ENCODE results near the gene DGLUCY.
"Not testable (repeated sequence)": the region's sequence is repeated elsewhere in the genome, so short reads cannot be mapped to it uniquely, and the experiment has no call there.

Gene DGLUCY

DNA sequence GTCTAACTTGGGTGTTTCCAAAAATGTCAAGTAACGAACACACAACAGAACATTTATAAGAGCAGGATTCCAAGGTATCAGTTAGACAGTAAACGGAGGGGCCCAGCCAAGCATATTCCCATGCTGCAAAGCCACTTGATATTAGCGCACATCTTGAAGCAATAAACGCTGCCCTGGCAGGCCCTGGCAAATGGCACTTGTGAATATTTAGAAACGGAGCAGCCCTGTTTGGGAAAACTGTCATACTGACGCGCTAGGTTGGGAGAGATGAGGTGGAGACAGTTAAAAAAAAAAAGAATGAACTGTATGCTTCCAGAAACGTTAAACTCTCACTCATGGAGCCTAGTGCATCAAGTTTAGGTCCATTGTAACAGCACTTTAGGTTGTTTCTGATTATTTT is 9.3 kb downstream of the DGLUCY start:
- no peak overlapping the region for H3K9ac ChIP-seq (ENCODE audit: low read length)
- peaks cover 3% of the 10 kb centered on the region; the same call in 1 of the 2 replicates for H3K36me3 ChIP-seq (ENCODE audit: control insufficient read depth, insufficient read depth, low read length)
- H3K9me3 ChIP-seq (ENCODE audit: control insufficient read depth, insufficient read depth, low read depth, low read length), result peaks cover 5% of the 10 kb centered on the region; the same call in 1 of the 2 replicates
- peaks cover 6% of the 10 kb centered on the region; the same call in 1 of the 2 replicates for H3K4me1 ChIP-seq (ENCODE audit: control insufficient read depth, insufficient read depth, low read length)
- H3K27me3 ChIP-seq (ENCODE audit: control insufficient read depth, insufficient read depth, low read length), result no peaks in the 10 kb centered on the region
- no peak overlapping the region for H3K27ac ChIP-seq (ENCODE audit: low read depth, low read length)
- H3K4me3 ChIP-seq (ENCODE audit: low read depth, low read length), result no peak overlapping the region

DNA sequence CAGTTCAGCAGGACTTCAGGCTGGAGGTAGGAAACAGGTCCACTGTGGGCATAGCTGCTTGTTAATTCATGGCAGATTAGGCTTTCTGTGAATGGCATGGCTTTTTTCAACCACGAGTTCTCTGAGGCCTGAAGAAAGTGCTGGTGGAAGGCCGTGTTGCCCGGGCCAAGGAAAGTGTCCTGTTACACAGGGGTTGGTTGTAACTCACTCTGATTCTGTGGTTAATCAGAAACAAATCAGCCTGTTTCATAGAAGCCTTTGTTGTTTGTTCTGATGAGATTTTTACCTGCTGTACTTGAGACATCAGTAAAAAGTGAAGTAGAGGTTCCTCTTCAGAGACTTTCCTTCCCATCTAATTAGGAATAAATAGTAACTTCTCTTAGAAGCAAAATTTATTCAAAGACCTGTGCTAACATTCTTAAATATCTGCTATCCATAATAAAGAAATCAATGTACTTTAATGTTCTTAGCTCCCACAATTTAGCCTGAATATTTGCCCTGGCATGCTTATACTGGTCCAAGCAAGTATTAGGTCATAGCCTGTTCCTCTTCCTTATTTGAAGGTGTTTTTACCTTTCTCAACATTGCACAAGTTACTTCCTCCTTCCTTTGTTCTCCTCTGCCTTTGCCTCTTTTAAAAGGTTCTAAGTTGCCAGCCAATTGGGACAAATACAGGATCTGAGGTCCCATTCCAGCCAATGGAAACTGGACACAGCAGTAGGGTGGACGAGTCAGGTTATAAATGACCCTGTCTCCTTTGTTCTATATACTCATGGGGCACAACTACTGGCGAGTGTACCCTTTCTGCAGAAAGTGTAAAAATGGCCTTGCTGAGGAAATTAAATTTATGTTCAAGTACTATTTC is 10.8 kb downstream of the DGLUCY start:
- not testable (repeated sequence) for H3K9ac ChIP-seq (ENCODE audit: low read length); H3K36me3 ChIP-seq (ENCODE audit: control insufficient read depth, insufficient read depth, low read length); H3K4me1 ChIP-seq (ENCODE audit: control insufficient read depth, insufficient read depth, low read length); H3K27ac ChIP-seq (ENCODE audit: low read depth, low read length); H3K27me3 ChIP-seq (ENCODE audit: control insufficient read depth, insufficient read depth, low read length); H3K4me3 ChIP-seq (ENCODE audit: low read depth, low read length); H3K9me3 ChIP-seq (ENCODE audit: control insufficient read depth, insufficient read depth, low read depth, low read length)

GRCh38 chr14:91125271-91125660 is 11.4 kb downstream of the DGLUCY start:
- H3K27ac ChIP-seq (ENCODE audit: low read depth, low read length), result no peak overlapping the region

GRCh38 chr14:91125801-91126200 is 11.9 kb downstream of the DGLUCY start:
- H3K27ac ChIP-seq (ENCODE audit: low read depth, low read length), result no peak overlapping the region
- no peak overlapping the region for H3K9ac ChIP-seq (ENCODE audit: low read length)
- H3K9me3 ChIP-seq (ENCODE audit: control insufficient read depth, insufficient read depth, low read depth, low read length), result peaks cover 5% of the 10 kb centered on the region; the same call in 1 of the 2 replicates
- H3K4me1 ChIP-seq (ENCODE audit: control insufficient read depth, insufficient read depth, low read length), result no peaks in the 10 kb centered on the region
- peaks cover 2% of the 10 kb centered on the region for H3K36me3 ChIP-seq (ENCODE audit: control insufficient read depth, insufficient read depth, low read length)
- H3K27me3 ChIP-seq (ENCODE audit: control insufficient read depth, insufficient read depth, low read length), result no peaks in the 10 kb centered on the region
- H3K4me3 ChIP-seq (ENCODE audit: low read depth, low read length), result no peak overlapping the region

More at GRCh38 chr14:91125271-91125660, 11.4 kb downstream of the DGLUCY start:
- H3K4me3 ChIP-seq (ENCODE audit: low read depth, low read length), result no peak overlapping the region
- peaks cover 5% of the 10 kb centered on the region; the same call in 1 of the 2 replicates for H3K9me3 ChIP-seq (ENCODE audit: control insufficient read depth, insufficient read depth, low read depth, low read length)
- no peaks in the 10 kb centered on the region for H3K27me3 ChIP-seq (ENCODE audit: control insufficient read depth, insufficient read depth, low read length)
- H3K36me3 ChIP-seq (ENCODE audit: control insufficient read depth, insufficient read depth, low read length), result peaks cover 3% of the 10 kb centered on the region; the same call in 1 of the 2 replicates
- no peaks in the 10 kb centered on the region for H3K4me1 ChIP-seq (ENCODE audit: control insufficient read depth, insufficient read depth, low read length)
- H3K9ac ChIP-seq (ENCODE audit: low read length), result no peak overlapping the region

DNA sequence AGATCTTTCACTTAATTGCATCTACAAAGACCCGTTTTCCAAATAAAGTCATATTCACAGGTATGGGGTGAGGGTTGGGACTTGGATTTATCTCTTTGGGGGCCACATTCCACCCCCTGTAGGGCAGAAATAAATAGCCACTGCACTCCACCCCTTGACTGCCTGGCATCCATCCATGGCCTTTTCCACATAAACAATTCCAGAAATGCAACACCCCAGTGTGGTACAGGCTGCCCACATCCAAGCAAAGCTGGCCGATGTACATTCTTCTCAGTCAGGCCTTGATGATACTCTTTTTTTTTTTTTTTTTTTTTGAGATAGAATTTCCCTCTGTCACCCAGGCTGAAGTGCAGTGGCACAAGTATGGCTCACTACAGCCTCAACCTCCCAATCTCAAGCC is 12.9 kb downstream of the DGLUCY start:
- peaks cover 5% of the 10 kb centered on the region; the same call in 1 of the 2 replicates for H3K9me3 ChIP-seq (ENCODE audit: control insufficient read depth, insufficient read depth, low read depth, low read length)
- no peaks in the 10 kb centered on the region for H3K27me3 ChIP-seq (ENCODE audit: control insufficient read depth, insufficient read depth, low read length)
- H3K9ac ChIP-seq (ENCODE audit: low read length), result no peak overlapping the region
- H3K4me1 ChIP-seq (ENCODE audit: control insufficient read depth, insufficient read depth, low read length), result no peaks in the 10 kb centered on the region
- no peak overlapping the region for H3K27ac ChIP-seq (ENCODE audit: low read depth, low read length)
- H3K36me3 ChIP-seq (ENCODE audit: control insufficient read depth, insufficient read depth, low read length), result no peaks in the 10 kb centered on the region; the same call in none of the 2 replicates
- H3K4me3 ChIP-seq (ENCODE audit: low read depth, low read length), result no peak overlapping the region

DNA sequence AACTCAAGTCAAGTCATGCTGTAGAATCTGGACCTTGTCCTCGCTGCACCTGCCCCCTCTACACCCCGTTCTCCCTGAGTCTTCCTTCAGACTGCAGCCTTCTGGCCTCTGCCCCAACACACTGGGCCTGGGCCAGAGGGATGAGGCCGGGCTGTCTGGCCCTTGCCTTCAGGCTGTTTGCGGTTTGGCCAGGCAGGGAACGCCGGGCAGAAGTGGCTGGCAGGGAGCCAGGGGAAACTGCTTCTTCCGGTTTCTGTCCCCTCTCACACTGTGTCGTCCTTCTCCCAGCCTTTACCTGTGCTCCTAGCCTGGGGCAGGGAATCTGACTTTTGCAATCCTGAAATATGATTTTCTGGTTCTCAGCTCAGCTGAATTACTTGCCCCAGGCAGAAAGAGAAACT is 13.5 kb downstream of the DGLUCY start:
- H3K27me3 ChIP-seq (ENCODE audit: control insufficient read depth, insufficient read depth, low read length), result no peaks in the 10 kb centered on the region
- H3K9me3 ChIP-seq (ENCODE audit: control insufficient read depth, insufficient read depth, low read depth, low read length), result peaks cover 5% of the 10 kb centered on the region; the same call in 1 of the 2 replicates
- no peak overlapping the region for H3K9ac ChIP-seq (ENCODE audit: low read length)
- H3K27ac ChIP-seq (ENCODE audit: low read depth, low read length), result no peak overlapping the region
- H3K4me1 ChIP-seq (ENCODE audit: control insufficient read depth, insufficient read depth, low read length), result no peaks in the 10 kb centered on the region
- H3K4me3 ChIP-seq (ENCODE audit: low read depth, low read length), result no peak overlapping the region
- no peaks in the 10 kb centered on the region; the same call in none of the 2 replicates for H3K36me3 ChIP-seq (ENCODE audit: control insufficient read depth, insufficient read depth, low read length)

DNA sequence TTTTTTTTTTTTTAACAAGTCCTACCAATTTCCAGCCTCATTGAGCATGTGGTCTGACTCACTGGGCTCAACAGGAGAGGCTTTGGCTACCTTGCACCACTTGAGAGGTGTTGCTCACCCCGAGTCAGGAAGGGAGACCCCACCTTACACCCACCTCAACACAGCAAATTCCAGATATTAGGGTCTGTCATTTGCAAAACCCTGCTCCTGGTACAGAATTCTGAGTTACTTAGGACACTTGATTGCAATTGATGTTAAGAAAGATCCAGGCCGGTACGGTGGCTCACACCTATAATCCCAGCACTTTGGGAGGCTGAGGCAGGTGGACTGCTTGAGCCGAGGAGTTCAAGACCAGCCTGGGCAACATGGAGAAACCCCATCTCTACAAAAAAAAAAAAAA is 14.1 kb downstream of the DGLUCY start:
- peaks cover 5% of the 10 kb centered on the region; the same call in 1 of the 2 replicates for H3K9me3 ChIP-seq (ENCODE audit: control insufficient read depth, insufficient read depth, low read depth, low read length)
- no peak overlapping the region for H3K27ac ChIP-seq (ENCODE audit: low read depth, low read length)
- H3K4me1 ChIP-seq (ENCODE audit: control insufficient read depth, insufficient read depth, low read length), result no peaks in the 10 kb centered on the region
- no peaks in the 10 kb centered on the region for H3K27me3 ChIP-seq (ENCODE audit: control insufficient read depth, insufficient read depth, low read length)
- no peak overlapping the region for H3K9ac ChIP-seq (ENCODE audit: low read length)
- no peak overlapping the region for H3K4me3 ChIP-seq (ENCODE audit: low read depth, low read length)
- H3K36me3 ChIP-seq (ENCODE audit: control insufficient read depth, insufficient read depth, low read length), result no peaks in the 10 kb centered on the region; the same call in none of the 2 replicates

DNA sequence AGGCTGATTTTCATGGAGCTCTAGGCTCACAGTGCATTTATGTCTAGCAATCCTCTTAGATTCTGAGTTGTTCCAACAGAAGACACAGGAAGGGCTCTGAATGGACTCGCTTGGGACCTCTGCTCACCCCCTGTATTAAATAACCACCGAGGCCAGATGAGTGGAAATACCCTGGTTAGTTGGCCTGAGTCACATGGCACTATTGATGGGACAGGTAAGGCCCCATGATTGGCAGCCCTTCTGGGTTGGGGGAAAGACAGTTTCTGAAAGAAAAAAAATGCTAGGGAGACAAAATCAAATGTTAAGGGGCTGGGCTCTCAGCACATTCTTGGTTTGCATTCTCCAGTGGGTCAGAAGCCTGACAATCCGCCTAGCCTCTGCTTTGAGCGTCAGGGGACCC is 14.8 kb downstream of the DGLUCY start:
- H3K27ac ChIP-seq (ENCODE audit: low read depth, low read length), result no peak overlapping the region
- no peaks in the 10 kb centered on the region for H3K27me3 ChIP-seq (ENCODE audit: control insufficient read depth, insufficient read depth, low read length)
- H3K36me3 ChIP-seq (ENCODE audit: control insufficient read depth, insufficient read depth, low read length), result no peaks in the 10 kb centered on the region; the same call in none of the 2 replicates
- H3K9ac ChIP-seq (ENCODE audit: low read length), result no peak overlapping the region
- no peak overlapping the region for H3K4me3 ChIP-seq (ENCODE audit: low read depth, low read length)
- peaks cover 5% of the 10 kb centered on the region; the same call in 1 of the 2 replicates for H3K9me3 ChIP-seq (ENCODE audit: control insufficient read depth, insufficient read depth, low read depth, low read length)
- H3K4me1 ChIP-seq (ENCODE audit: control insufficient read depth, insufficient read depth, low read length), result no peaks in the 10 kb centered on the region

DNA sequence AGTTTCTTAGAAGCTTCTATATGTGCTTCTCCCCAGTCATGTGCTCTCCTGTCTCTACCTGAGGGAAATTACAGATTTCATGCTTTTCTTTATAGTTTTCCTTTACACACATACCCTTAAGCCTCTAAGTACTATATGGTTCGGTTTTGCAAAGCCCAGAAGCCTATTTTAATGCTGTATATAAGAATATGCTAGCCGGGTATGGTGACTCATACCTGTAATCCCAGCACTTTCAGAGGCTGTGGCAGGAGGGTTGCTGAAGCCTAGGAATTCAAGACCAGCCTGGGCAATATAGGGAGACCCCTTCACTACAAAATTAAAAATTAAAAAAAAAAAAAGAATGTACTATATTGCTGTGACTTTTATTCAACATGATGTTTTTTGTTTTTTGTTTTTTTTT is 15.4 kb downstream of the DGLUCY start:
- Histone ChIP-seq H3K36me3 (ENCODE audit: control insufficient read depth, insufficient read depth, low read length) (no peaks in the 10 kb centered on the region; the same call in none of the 2 replicates), H3K27ac (ENCODE audit: low read depth, low read length) (no peak overlapping the region), H3K4me3 (ENCODE audit: low read depth, low read length) (no peak overlapping the region), H3K9ac (ENCODE audit: low read length) (no peak overlapping the region), H3K9me3 (ENCODE audit: control insufficient read depth, insufficient read depth, low read depth, low read length) (peaks cover 5% of the 10 kb centered on the region; the same call in 1 of the 2 replicates), H3K4me1 (ENCODE audit: control insufficient read depth, insufficient read depth, low read length) (no peaks in the 10 kb centered on the region), H3K27me3 (ENCODE audit: control insufficient read depth, insufficient read depth, low read length) (no peaks in the 10 kb centered on the region)

- peaks cover 5% of the 10 kb centered on the region for H3K4me1 ChIP-seq (ENCODE audit: control insufficient read depth, insufficient read depth, low read length)
- no peak overlapping the region for H3K4me3 ChIP-seq (ENCODE audit: low read depth, low read length)
- H3K36me3 ChIP-seq (ENCODE audit: control insufficient read depth, insufficient read depth, low read length), result no peaks in the 10 kb centered on the region; the same call in 1 of the 2 replicates
Measured at GRCh38 chr14:91135039-91135438, 21.2 kb downstream of the DGLUCY start.

More at GRCh38 chr14:91135039-91135438, 21.2 kb downstream of the DGLUCY start:
- H3K9me3 ChIP-seq (ENCODE audit: control insufficient read depth, insufficient read depth, low read depth, low read length), result no peaks in the 10 kb centered on the region
- H3K9ac ChIP-seq (ENCODE audit: low read length), result no peak overlapping the region
- no peak overlapping the region for H3K27ac ChIP-seq (ENCODE audit: low read depth, low read length)
- no peaks in the 10 kb centered on the region for H3K27me3 ChIP-seq (ENCODE audit: control insufficient read depth, insufficient read depth, low read length)
